Liver (tissue), 3 donors: ENCODE results near the gene NLGN1.

ENCODE experiments used
- CTCF ChIP-seq: fragments of 150-350 bp; IDR thresholded peaks from 2 replicates; pipeline ENCODE4 v1.5.1; 2017; ENCODE audit warnings: improper control_type of control experiment, low read depth, low read length; ENCODE audit not compliant: missing input control
- EGR1 ChIP-seq, 2 donors: IDR thresholded peaks; 2 replicates each; pipeline ENCODE4 v1.6.1; 2016 to 2018; ENCODE audit warnings: antibody characterized with exemption in 2 of 2, low read depth in 2 of 2
- HNF4G ChIP-seq: IDR thresholded peaks from 2 replicates; pipeline ENCODE4 v1.6.1; 2016; ENCODE audit warnings: antibody characterized with exemption
- JUND ChIP-seq, 2 donors: IDR thresholded peaks; 2 replicates each; pipeline ENCODE4 v1.6.1; 2016; ENCODE audit warnings: antibody characterized with exemption in 2 of 2
- NR2F2 ChIP-seq: IDR thresholded peaks from 2 replicates; pipeline ENCODE4 v1.6.1; 2016; ENCODE audit warnings: antibody characterized with exemption
- RAD21 ChIP-seq, 2 donors: IDR thresholded peaks; 2 replicates each; pipeline ENCODE4 v1.6.1; 2016; ENCODE audit warnings: antibody characterized with exemption in 2 of 2, mild to moderate bottlenecking in 2 of 2
- REST ChIP-seq: IDR thresholded peaks from 2 replicates; pipeline ENCODE4 v1.6.1; 2016; ENCODE audit warnings: antibody characterized with exemption, mild to moderate bottlenecking
- RXRA ChIP-seq, 2 donors: IDR thresholded peaks; 2 replicates each; pipeline ENCODE4 v1.6.1; 2017 to 2018; ENCODE audit warnings: antibody characterized with exemption in 2 of 2, mild to moderate bottlenecking in 1 of 2
- SP1 ChIP-seq: IDR thresholded peaks from 2 replicates; pipeline ENCODE4 v1.6.1; 2018; ENCODE audit warnings: antibody characterized with exemption, mild to moderate bottlenecking
- TAF1 ChIP-seq: conservative IDR thresholded peaks from 2 replicates; pipeline ENCODE4 v1.6.1; 2016; ENCODE audit warnings: antibody characterized with exemption, mild to moderate bottlenecking
- YY1 ChIP-seq: IDR thresholded peaks from 2 replicates; pipeline ENCODE4 v1.6.1; 2016; ENCODE audit warnings: antibody characterized with exemption, mild to moderate bottlenecking
- ZBTB33 ChIP-seq: IDR thresholded peaks from 2 replicates; pipeline ENCODE4 v1.6.1; 2016; ENCODE audit warnings: antibody characterized with exemption
- TF ChIP-seq, protein P1 (sequence below): IDR thresholded peaks from 2 replicates; pipeline ENCODE4 v1.6.1; 2016; ENCODE audit warnings: antibody characterized with exemption
- TF ChIP-seq, protein P2 (sequence below): IDR thresholded peaks from 2 replicates; pipeline ENCODE4 v1.6.1; 2016; ENCODE audit warnings: antibody characterized with exemption
- donor health status: healthy.
- donor health status: healthy.

DNA sequence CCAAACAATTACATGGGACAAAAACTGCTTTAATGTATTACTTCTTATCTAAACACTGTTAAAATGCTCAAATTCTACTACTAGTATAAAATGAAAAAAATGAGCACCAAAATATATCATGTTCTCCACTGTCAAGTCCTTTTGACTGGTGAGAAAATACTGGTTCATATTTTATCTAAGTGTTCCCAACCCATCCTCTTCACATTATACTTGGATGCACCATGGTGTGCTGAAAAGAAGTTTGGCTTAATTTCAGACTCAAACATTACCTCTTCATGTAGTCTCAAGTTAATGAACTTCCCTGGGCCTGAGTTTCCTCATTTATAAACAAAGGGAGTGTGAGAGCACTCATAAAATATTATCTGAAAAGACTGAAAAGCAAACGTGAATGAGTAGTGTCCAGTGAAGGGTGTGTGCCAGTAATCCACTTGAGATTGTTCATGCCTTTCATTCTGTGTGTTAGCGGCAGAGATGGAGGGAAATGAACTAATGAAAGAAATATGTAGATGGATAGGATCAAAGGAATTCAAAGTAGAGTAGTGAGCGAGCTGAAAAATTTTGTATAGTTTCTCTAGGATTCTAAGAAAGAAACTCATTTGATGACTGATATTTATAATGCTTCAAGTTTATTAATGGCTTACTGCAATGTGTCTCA, 263.2 kb downstream of the NLGN1 start:
- TF ChIP-seq REST (no peak), EGR1 (IDR thresholded peaks at IDR 0.05; ENCODE audit: low read depth in 2 of 2) (no peak), YY1 (no peak), TAF1 (no peak), CTCF (no peak), RAD21 (IDR thresholded peaks at IDR 0.05) (no peak), ZBTB33 (no peak), NR2F2 (no peak), HNF4G (no peak), RXRA (IDR thresholded peaks at IDR 0.05) (no peak), SP1 (no peak), JUND (IDR thresholded peaks at IDR 0.05) (no peak)
- TF ChIP-seq, protein P1, sequence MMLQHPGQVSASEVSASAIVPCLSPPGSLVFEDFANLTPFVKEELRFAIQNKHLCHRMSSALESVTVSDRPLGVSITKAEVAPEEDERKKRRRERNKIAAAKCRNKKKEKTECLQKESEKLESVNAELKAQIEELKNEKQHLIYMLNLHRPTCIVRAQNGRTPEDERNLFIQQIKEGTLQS, result no peak
- TF ChIP-seq, protein P2, sequence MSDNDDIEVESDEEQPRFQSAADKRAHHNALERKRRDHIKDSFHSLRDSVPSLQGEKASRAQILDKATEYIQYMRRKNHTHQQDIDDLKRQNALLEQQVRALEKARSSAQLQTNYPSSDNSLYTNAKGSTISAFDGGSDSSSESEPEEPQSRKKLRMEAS, result no peak
